ENCODE data around the gene LONP2. TPM values are rescaled to one million over a fixed set of nuclear protein-coding genes. Genes with fewer than 3 reads are reported as not detected.
"Not testable (repeated sequence)": the region's sequence is repeated elsewhere in the genome, so short reads cannot be mapped to it uniquely, and the experiment has no call there.

Gene LONP2
- total and polyA plus RNA-seq, 7 experiments from 2014 or later, result 37.8 to 124 (median 81.5) TPM

- no peak for DNase-seq
- peak overlapping the region in 3 of 9 donors; percentile 36 to 82 (median 79) for H3K27ac Mint-ChIP-seq
Observed at GRCh38 chr16:48347980-48348379, 103.9 kb downstream of the LONP2 start.

DNA sequence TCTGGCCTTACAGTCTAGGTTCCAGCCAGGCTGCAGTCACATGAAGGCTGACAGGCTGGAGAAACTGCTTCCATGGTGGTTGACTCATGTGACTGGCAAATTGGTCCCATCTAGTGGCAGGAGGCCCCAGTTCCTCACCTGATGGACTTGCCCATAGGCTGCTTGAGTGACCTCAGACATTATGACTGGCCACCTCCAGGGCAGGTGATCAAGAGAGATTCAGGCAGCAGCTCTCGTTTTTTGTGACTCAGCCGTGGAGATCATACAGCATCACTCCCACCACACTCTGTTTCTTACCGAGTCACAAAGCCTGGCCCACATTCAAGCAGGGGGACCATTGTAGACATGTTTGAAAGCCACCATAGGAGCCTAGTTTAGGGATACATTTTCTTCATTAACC, 106.6 kb downstream of the LONP2 start:
- Histone ChIP-seq H3K36me3 (ENCODE audit: control insufficient read depth in 2 of 3, insufficient read depth in 3 of 3, low read length in 3 of 3) (peaks cover 0 to 42% (median 5%) of the 10 kb centered on the region in 3 experiments), H3K9me3 (ENCODE audit: control insufficient read depth in 2 of 3, low read length in 3 of 3) (no peaks in the 10 kb centered on the region), H3K27me3 (ENCODE audit: control insufficient read depth in 2 of 2, insufficient read depth in 2 of 2, low read length in 2 of 2) (no peaks in the 10 kb centered on the region), H3K4me3 (ENCODE audit: low read length) (no peak overlapping the region), H3K27ac (ENCODE audit: low read depth, low read length) (no peak overlapping the region), H3K4me1 (ENCODE audit: control insufficient read depth in 2 of 2, insufficient read depth in 2 of 2, low read length in 2 of 2) (no peaks in the 10 kb centered on the region)
- Mint-ChIP-seq H3K4me1 (peaks cover 6 to 35% (median 18%) of the 10 kb centered on the region in 7 donors), H3K9me3 (no peaks in the 10 kb centered on the region), H3K36me3 (peaks cover 0 to 26% (median 8%) of the 10 kb centered on the region in 5 donors), H3K4me3 (no peak overlapping the region), H3K27me3 (no peaks in the 10 kb centered on the region), H3K27ac (peak overlapping the region in 6 of 9 donors; percentile 36 to 73 (median 44))
- ChIA-PET CTCF (interaction anchor here (5.4 kb wide), 1 partner anchor 279 kb away, joined by 51 read pairs; no protein-coding TSS in a partner anchor), POLR2A (interaction anchor here (0.7 kb wide), 1 partner anchor 273 kb away, joined by 3 read pairs; no protein-coding TSS in a partner anchor)
- no peak for ATAC-seq
- DNase-seq, result no peak
- intact Hi-C loops (cut with micrococcal nuclease), result loop anchor here in 1 of 2 donors (5.0 kb wide), 2 partner anchors 37 to 177 kb away; partner anchors contain the start of gene SIAH1

More at GRCh38 chr16:48347980-48348379, 103.9 kb downstream of the LONP2 start:
- H3K9me3 ChIP-seq (ENCODE audit: control insufficient read depth in 2 of 3, low read length in 3 of 3), result no peaks in the 10 kb centered on the region
- Mint-ChIP-seq H3K4me3 (no peak overlapping the region), H3K27me3 (no peaks in the 10 kb centered on the region), H3K4me1 (peaks cover 0 to 24% (median 13%) of the 10 kb centered on the region in 7 donors), H3K9me3 (no peaks in the 10 kb centered on the region), H3K36me3 (peaks cover 0 to 34% (median 16%) of the 10 kb centered on the region in 5 donors)
- H3K27me3 ChIP-seq (ENCODE audit: control insufficient read depth in 2 of 2, insufficient read depth in 2 of 2, low read length in 2 of 2), result no peaks in the 10 kb centered on the region
- ChIA-PET CTCF (interaction anchor here (2.0 kb wide), 1 partner anchor 275 kb away, joined by 7 read pairs; no protein-coding TSS in a partner anchor), POLR2A (no interaction called here)
- H3K36me3 ChIP-seq (ENCODE audit: control insufficient read depth in 2 of 3, insufficient read depth in 3 of 3, low read length in 3 of 3), result peaks cover 0 to 47% (median 5%) of the 10 kb centered on the region in 3 experiments
- intact Hi-C loops (cut with micrococcal nuclease), result no loop called here
- no peaks in the 10 kb centered on the region for H3K4me1 ChIP-seq (ENCODE audit: control insufficient read depth in 2 of 2, insufficient read depth in 2 of 2, low read length in 2 of 2)
- H3K4me3 ChIP-seq (ENCODE audit: low read length), result no peak overlapping the region
- no peak for ATAC-seq
- no peak overlapping the region for H3K27ac ChIP-seq (ENCODE audit: low read depth, low read length)

GRCh38 chr16:48352648-48353390, 108.7 kb downstream of the LONP2 start:
- ChIA-PET CTCF (interaction anchor here (0.5 to 10.2 kb wide), 11 partner anchors 14 to 282 kb away, joined by 3 to 89 read pairs (median 5); no protein-coding TSS in a partner anchor), POLR2A (no interaction called here)
- H3K9me3 ChIP-seq (ENCODE audit: control insufficient read depth in 2 of 3, low read length in 3 of 3), result no peaks in the 10 kb centered on the region
- peaks cover 0 to 42% (median 8%) of the 10 kb centered on the region in 3 experiments for H3K36me3 ChIP-seq (ENCODE audit: control insufficient read depth in 2 of 3, insufficient read depth in 3 of 3, low read length in 3 of 3)
- H3K4me3 ChIP-seq (ENCODE audit: low read length), result no peak overlapping the region
- no peak overlapping the region for H3K4me3 Mint-ChIP-seq
- H3K27ac Mint-ChIP-seq, result peak overlapping the region in 3 of 9 donors; percentile 74 to 83 (median 82)
- H3K27ac ChIP-seq (ENCODE audit: low read depth, low read length), result no peak overlapping the region
- H3K4me1 ChIP-seq (ENCODE audit: control insufficient read depth in 2 of 2, insufficient read depth in 2 of 2, low read length in 2 of 2), result no peaks in the 10 kb centered on the region
- intact Hi-C loops (cut with micrococcal nuclease), result loop anchor here (1.0 to 5.0 kb wide), 11 partner anchors 13 to 277 kb away; partner anchors contain the start of genes SIAH1 (in 2 of the 2) and LONP2 (in 1 of the 2)
- no peak for ATAC-seq
- H3K4me1 Mint-ChIP-seq, result peaks cover 6 to 20% (median 13%) of the 10 kb centered on the region in 7 donors
- H3K27me3 Mint-ChIP-seq, result no peaks in the 10 kb centered on the region
- H3K27me3 ChIP-seq (ENCODE audit: control insufficient read depth in 2 of 2, insufficient read depth in 2 of 2, low read length in 2 of 2), result no peaks in the 10 kb centered on the region
- H3K9me3 Mint-ChIP-seq, result no peaks in the 10 kb centered on the region
- DNase-seq, result no peak
- peaks cover 0 to 20% (median 4%) of the 10 kb centered on the region in 5 donors for H3K36me3 Mint-ChIP-seq

- POLR2A ChIA-PET, result interaction anchor here (1.4 to 1.5 kb wide), 2 partner anchors 13 to 270 kb away, joined by 3 to 5 read pairs; no protein-coding TSS in a partner anchor
- DNase-seq (peak; percentile 36 to 82 (median 77)), ATAC-seq (peak; percentile 98)
- intact Hi-C loops (cut with micrococcal nuclease), result loop anchor here (1.0 to 5.0 kb wide), 11 partner anchors 13 to 277 kb away; partner anchors contain the start of genes SIAH1 (in 2 of the 2) and LONP2 (in 1 of the 2)
- Mint-ChIP-seq H3K27me3 (no peaks in the 10 kb centered on the region), H3K4me3 (peak overlapping the region in 1 of 10 donors; percentile 16), H3K9me3 (no peaks in the 10 kb centered on the region), H3K36me3 (peaks cover 0 to 20% (median 4%) of the 10 kb centered on the region in 5 donors), H3K27ac (peak overlapping the region; percentile 14 to 89 (median 74)), H3K4me1 (peaks cover 6 to 20% (median 13%) of the 10 kb centered on the region in 7 donors)
- CTCF ChIA-PET, result interaction anchor here (0.7 to 10.2 kb wide), 10 partner anchors 13 to 281 kb away, joined by 3 to 89 read pairs (median 6); no protein-coding TSS in a partner anchor
- Histone ChIP-seq H3K27ac (ENCODE audit: low read depth, low read length) (no peak overlapping the region), H3K4me1 (ENCODE audit: control insufficient read depth in 2 of 2, insufficient read depth in 2 of 2, low read length in 2 of 2) (no peaks in the 10 kb centered on the region), H3K36me3 (ENCODE audit: control insufficient read depth in 2 of 3, insufficient read depth in 3 of 3, low read length in 3 of 3) (peaks cover 0 to 40% (median 8%) of the 10 kb centered on the region in 3 experiments), H3K27me3 (ENCODE audit: control insufficient read depth in 2 of 2, insufficient read depth in 2 of 2, low read length in 2 of 2) (no peaks in the 10 kb centered on the region), H3K9me3 (ENCODE audit: control insufficient read depth in 2 of 3, low read length in 3 of 3) (no peaks in the 10 kb centered on the region), H3K4me3 (ENCODE audit: low read length) (no peak overlapping the region)
Observed at GRCh38 chr16:48353565-48354163, 109.6 kb downstream of the LONP2 start.

DNA sequence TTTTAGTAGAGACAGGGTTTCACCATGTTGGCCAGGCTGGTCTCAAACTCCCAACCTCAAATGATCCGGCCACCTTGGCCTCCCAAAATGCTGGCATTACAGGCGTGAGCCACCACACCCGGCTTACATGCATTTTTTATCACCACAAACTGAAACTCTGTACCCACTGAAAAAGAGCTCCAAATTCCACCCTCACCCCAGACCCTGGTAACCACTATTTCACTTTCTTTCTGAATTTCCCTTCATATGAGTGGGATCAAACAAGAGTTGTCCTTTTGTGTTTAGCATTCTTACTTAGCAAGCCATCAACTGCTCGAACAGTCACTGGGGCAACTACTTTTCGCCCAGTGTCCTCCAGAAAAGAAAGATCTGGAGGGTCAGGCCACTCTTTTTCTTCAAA, 110.3 kb downstream of the LONP2 start:
- intact Hi-C loops (cut with micrococcal nuclease), result loop anchor here in 1 of 2 donors (5.0 kb wide), 2 partner anchors 33 to 173 kb away; partner anchors contain the start of gene SIAH1
- not testable (repeated sequence) for H3K9me3 ChIP-seq (ENCODE audit: control insufficient read depth in 2 of 3, low read length in 3 of 3); H3K27me3 Mint-ChIP-seq; H3K4me3 Mint-ChIP-seq; H3K27ac ChIP-seq (ENCODE audit: low read depth, low read length); H3K4me1 ChIP-seq (ENCODE audit: control insufficient read depth in 2 of 2, insufficient read depth in 2 of 2, low read length in 2 of 2); H3K9me3 Mint-ChIP-seq; H3K27me3 ChIP-seq (ENCODE audit: control insufficient read depth in 2 of 2, insufficient read depth in 2 of 2, low read length in 2 of 2); H3K4me3 ChIP-seq (ENCODE audit: low read length); DNase-seq; ATAC-seq
- Mint-ChIP-seq H3K4me1 (peaks cover 6 to 20% (median 13%) of the 10 kb centered on the region in 7 donors), H3K36me3 (peaks cover 0 to 18% (median 4%) of the 10 kb centered on the region in 5 donors), H3K27ac (peak overlapping the region in 5 of 9 donors; percentile 36 to 43 (median 38))
- POLR2A ChIA-PET, result interaction anchor here (0.6 to 2.2 kb wide), 5 partner anchors 12 to 269 kb away, joined by 3 to 7 read pairs (median 5); partner anchors contain the start of gene N4BP1
- CTCF ChIA-PET, result interaction anchor here (0.7 to 10.2 kb wide), 8 partner anchors 12 to 281 kb away, joined by 3 to 89 read pairs (median 6); no protein-coding TSS in a partner anchor
- H3K36me3 ChIP-seq (ENCODE audit: control insufficient read depth in 2 of 3, insufficient read depth in 3 of 3, low read length in 3 of 3), result peaks cover 0 to 35% (median 8%) of the 10 kb centered on the region in 3 experiments

Measured in naive thymus-derived CD4-positive, alpha-beta T cell (primary cell).